GM13977 (cell line): Measurements from ENCODE around the gene SLC30A10.
"Not testable (repeated sequence)": the region's sequence is repeated elsewhere in the genome, so short reads cannot be mapped to it uniquely, and the experiment has no call there.

Experiments
- DNase-seq: peaks from one replicate; pipeline ENCODE4 v3.0.0; 2012; ENCODE audit warnings: low spot score
- in situ Hi-C: fragments of 300-500 bp; cut with MboI; formaldehyde crosslinking; loops from one replicate; pipeline ENCODE4 v1.12.0; 2022; ENCODE audit warnings: low sequenced_read_pairs, low pct_unique_long_range_greater_than_20kb, mixed read lengths, inconsistent platforms; ENCODE audit not compliant: unreplicated experiment
- TF ChIP-seq, protein P1 (sequence below): IDR thresholded peaks from 2 replicates; pipeline ENCODE4 v1.5.1; 2012; ENCODE audit warnings: mild to moderate bottlenecking, control low read depth; ENCODE audit not compliant: insufficient read depth; ENCODE audit errors: extremely low read depth, missing control alignments

The SLC30A10 gene

GRCh38 chr1:219945795-219946194 lies 17.4 kb upstream of the SLC30A10 start:
- in situ Hi-C loops, result no loop called here
- TF ChIP-seq, protein P1, sequence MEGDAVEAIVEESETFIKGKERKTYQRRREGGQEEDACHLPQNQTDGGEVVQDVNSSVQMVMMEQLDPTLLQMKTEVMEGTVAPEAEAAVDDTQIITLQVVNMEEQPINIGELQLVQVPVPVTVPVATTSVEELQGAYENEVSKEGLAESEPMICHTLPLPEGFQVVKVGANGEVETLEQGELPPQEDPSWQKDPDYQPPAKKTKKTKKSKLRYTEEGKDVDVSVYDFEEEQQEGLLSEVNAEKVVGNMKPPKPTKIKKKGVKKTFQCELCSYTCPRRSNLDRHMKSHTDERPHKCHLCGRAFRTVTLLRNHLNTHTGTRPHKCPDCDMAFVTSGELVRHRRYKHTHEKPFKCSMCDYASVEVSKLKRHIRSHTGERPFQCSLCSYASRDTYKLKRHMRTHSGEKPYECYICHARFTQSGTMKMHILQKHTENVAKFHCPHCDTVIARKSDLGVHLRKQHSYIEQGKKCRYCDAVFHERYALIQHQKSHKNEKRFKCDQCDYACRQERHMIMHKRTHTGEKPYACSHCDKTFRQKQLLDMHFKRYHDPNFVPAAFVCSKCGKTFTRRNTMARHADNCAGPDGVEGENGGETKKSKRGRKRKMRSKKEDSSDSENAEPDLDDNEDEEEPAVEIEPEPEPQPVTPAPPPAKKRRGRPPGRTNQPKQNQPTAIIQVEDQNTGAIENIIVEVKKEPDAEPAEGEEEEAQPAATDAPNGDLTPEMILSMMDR, result no peak
- no peak for DNase-seq

GRCh38 chr1:219941179-219942118 lies 13.1 kb upstream of the SLC30A10 start:
- no peak for DNase-seq
- TF ChIP-seq, protein P1, result no peak
- in situ Hi-C loops, result no loop called here

DNA sequence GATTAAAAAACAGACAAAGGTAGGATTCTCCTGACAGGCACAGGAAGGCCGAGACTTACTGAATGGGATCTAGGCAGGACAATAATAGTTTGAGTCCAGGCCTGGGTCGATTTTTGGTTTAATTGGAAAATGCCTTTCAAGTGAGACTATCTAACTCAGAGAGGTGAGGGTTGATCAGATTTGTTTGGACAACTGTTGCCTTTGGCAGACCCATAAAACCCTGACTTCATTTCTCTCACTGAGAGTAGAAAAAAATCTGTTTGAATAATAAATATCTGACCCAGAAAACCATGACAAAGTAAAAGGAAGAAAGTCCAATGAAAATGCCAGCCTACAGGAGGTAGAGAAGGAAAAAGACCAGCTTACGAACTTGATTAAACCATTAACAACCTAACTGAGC lies 12.3 kb upstream of the SLC30A10 start:
- TF ChIP-seq, protein P1, result no peak
- in situ Hi-C loops, result no loop called here
- no peak for DNase-seq

- in situ Hi-C loops, result no loop called here
- no peak for DNase-seq
- TF ChIP-seq, protein P1, result no peak
Observed at GRCh38 chr1:219938706-219939105, 10.3 kb upstream of the SLC30A10 start.

- in situ Hi-C loops, DNase-seq: not testable (repeated sequence)
Observed at GRCh38 chr1:219933763-219934162, 5.4 kb upstream of the SLC30A10 start.

- in situ Hi-C loops, result no loop called here
- TF ChIP-seq, protein P1, result no peak
- DNase-seq, result no peak
Observed at GRCh38 chr1:219931033-219931432, 2.7 kb upstream of the SLC30A10 start.

DNA sequence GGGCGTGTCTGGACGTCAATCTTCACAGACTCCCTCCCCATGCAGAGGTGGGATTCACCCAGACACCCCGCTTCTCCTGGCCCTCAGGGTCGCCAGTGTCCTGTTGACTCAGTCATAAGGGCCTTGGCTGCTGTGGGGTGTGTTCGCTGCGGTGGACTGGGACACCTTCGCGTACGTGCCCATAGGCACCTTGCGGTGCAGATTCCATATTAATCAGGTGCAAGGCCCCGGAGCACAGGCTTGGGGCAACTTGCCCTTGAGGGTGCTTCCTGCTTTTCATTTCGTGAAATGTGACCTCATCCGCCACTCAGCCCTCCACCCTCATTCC lies 398 bp upstream of the SLC30A10 start:
- no peak for DNase-seq
- TF ChIP-seq, protein P1, result no peak
- in situ Hi-C loops, result no loop called here
